GM21515 (cell line): ENCODE data around the gene ECHS1.
"Not testable (repeated sequence)": the region's sequence is repeated elsewhere in the genome, so short reads cannot be mapped to it uniquely, and the experiment has no call there.

Experiments
- ATAC-seq: cut with Tn5 transposase; IDR thresholded peaks from one replicate; pipeline ENCODE4 v1.9.1; 2021; ENCODE audit not compliant: unreplicated experiment

ECHS1 gene

GRCh38 chr10:133373174-133374090 is at the start of gene ECHS1:
TSS of gene ECHS1 (minus strand) at chr10:133373354. CDS start at chr10:133373333, 21 bp downstream.
- peak; percentile 99 for ATAC-seq

- ATAC-seq = no peak
Measured at GRCh38 chr10:133422223-133422806, 49.2 kb upstream of the ECHS1 start.

- no peak for ATAC-seq
Measured at GRCh38 chr10:133421336-133422222, 48.4 kb upstream of the ECHS1 start.

GRCh38 chr10:133420579-133420978 is 47.4 kb upstream of the ECHS1 start:
- no peak for ATAC-seq

GRCh38 chr10:133420028-133420427 is 46.9 kb upstream of the ECHS1 start:
- ATAC-seq = no peak

- no peak for ATAC-seq
Measured at GRCh38 chr10:133419211-133419950, 46.2 kb upstream of the ECHS1 start.

GRCh38 chr10:133418289-133418993 is 45.3 kb upstream of the ECHS1 start:
- no peak for ATAC-seq

- no peak for ATAC-seq
Measured at GRCh38 chr10:133415752-133416151, 42.6 kb upstream of the ECHS1 start.

- ATAC-seq = not testable (repeated sequence)
Measured at GRCh38 chr10:133414401-133414800, 41.2 kb upstream of the ECHS1 start.

GRCh38 chr10:133412381-133412711 is 39.2 kb upstream of the ECHS1 start:
- ATAC-seq = no peak

GRCh38 chr10:133411523-133412380 is 38.6 kb upstream of the ECHS1 start:
- no peak for ATAC-seq

GRCh38 chr10:133405844-133406527 is 32.8 kb upstream of the ECHS1 start:
- peak; percentile 43 for ATAC-seq

- ATAC-seq = no peak
Measured at GRCh38 chr10:133405272-133405671, 32.1 kb upstream of the ECHS1 start.

- no peak for ATAC-seq
Measured at GRCh38 chr10:133403784-133404183, 30.6 kb upstream of the ECHS1 start.

GRCh38 chr10:133403359-133403758 is 30.2 kb upstream of the ECHS1 start:
- no peak for ATAC-seq

- ATAC-seq = no peak
Measured at GRCh38 chr10:133401981-133402725, 29.0 kb upstream of the ECHS1 start.

- peak; percentile 4 for ATAC-seq
Measured at GRCh38 chr10:133401500-133401899, 28.3 kb upstream of the ECHS1 start.
